Measurements from ENCODE around the gene BOK.

BOK gene

DNA sequence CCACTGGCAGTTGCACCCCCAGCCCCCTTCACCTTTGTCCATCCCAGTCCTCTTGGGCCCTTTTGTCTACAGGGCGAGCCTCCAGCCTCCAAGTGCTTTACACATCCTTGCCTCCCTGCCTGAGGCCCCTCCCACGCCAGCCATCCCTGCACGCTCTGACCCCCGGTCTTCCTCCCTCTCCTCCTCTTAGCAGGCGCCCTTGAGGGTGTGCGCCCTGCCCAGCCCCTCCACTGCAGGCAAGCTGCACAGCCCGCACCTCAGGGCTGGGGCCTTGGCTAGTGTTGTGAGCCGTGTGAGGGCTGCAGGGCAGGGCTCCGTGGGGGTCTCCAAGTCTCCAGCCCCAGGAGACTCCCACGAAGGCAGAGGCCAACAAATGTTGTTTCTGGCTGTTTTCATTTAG, 6.9 kb downstream of the BOK start:
- TF ChIP-seq SIN3A (IDR thresholded peaks at IDR 0.05; ENCODE audit: borderline replicate concordance, insufficient read depth, low read length) (no peak), TAF1 (IDR thresholded peaks at IDR 0.05; ENCODE audit: borderline replicate concordance, insufficient read depth, low read length) (no peak), FOXP2 (optimal IDR thresholded peaks at IDR 0.05; ENCODE audit: borderline replicate concordance, extremely low read depth, extremely low read length, insufficient read depth) (no peak), POLR2AphosphoS5 (IDR thresholded peaks at IDR 0.05; ENCODE audit: low read depth, low read length) (no peak)
- TF ChIP-seq, protein P1, sequence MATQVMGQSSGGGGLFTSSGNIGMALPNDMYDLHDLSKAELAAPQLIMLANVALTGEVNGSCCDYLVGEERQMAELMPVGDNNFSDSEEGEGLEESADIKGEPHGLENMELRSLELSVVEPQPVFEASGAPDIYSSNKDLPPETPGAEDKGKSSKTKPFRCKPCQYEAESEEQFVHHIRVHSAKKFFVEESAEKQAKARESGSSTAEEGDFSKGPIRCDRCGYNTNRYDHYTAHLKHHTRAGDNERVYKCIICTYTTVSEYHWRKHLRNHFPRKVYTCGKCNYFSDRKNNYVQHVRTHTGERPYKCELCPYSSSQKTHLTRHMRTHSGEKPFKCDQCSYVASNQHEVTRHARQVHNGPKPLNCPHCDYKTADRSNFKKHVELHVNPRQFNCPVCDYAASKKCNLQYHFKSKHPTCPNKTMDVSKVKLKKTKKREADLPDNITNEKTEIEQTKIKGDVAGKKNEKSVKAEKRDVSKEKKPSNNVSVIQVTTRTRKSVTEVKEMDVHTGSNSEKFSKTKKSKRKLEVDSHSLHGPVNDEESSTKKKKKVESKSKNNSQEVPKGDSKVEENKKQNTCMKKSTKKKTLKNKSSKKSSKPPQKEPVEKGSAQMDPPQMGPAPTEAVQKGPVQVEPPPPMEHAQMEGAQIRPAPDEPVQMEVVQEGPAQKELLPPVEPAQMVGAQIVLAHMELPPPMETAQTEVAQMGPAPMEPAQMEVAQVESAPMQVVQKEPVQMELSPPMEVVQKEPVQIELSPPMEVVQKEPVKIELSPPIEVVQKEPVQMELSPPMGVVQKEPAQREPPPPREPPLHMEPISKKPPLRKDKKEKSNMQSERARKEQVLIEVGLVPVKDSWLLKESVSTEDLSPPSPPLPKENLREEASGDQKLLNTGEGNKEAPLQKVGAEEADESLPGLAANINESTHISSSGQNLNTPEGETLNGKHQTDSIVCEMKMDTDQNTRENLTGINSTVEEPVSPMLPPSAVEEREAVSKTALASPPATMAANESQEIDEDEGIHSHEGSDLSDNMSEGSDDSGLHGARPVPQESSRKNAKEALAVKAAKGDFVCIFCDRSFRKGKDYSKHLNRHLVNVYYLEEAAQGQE (IDR thresholded peaks at IDR 0.05; ENCODE audit: insufficient read depth in 1 of 2, low read depth in 2 of 2, low read length in 2 of 2): no peak

GRCh38 chr2:241566468-241566867, 7.9 kb downstream of the BOK start:
- TF ChIP-seq POLR2AphosphoS5 (IDR thresholded peaks at IDR 0.05; ENCODE audit: low read depth, low read length) (no peak), FOXP2 (optimal IDR thresholded peaks at IDR 0.05; ENCODE audit: borderline replicate concordance, extremely low read depth, extremely low read length, insufficient read depth) (no peak), TAF1 (IDR thresholded peaks at IDR 0.05; ENCODE audit: borderline replicate concordance, insufficient read depth, low read length) (no peak), SIN3A (IDR thresholded peaks at IDR 0.05; ENCODE audit: borderline replicate concordance, insufficient read depth, low read length) (no peak)
- TF ChIP-seq, protein P1 (IDR thresholded peaks at IDR 0.05; ENCODE audit: insufficient read depth in 1 of 2, low read depth in 2 of 2, low read length in 2 of 2): no peak

GRCh38 chr2:241567776-241568175, 9.2 kb downstream of the BOK start:
- TF ChIP-seq SIN3A (IDR thresholded peaks at IDR 0.05; ENCODE audit: borderline replicate concordance, insufficient read depth, low read length) (no peak), POLR2AphosphoS5 (IDR thresholded peaks at IDR 0.05; ENCODE audit: low read depth, low read length) (no peak), TAF1 (IDR thresholded peaks at IDR 0.05; ENCODE audit: borderline replicate concordance, insufficient read depth, low read length) (no peak), FOXP2 (optimal IDR thresholded peaks at IDR 0.05; ENCODE audit: borderline replicate concordance, extremely low read depth, extremely low read length, insufficient read depth) (no peak)
- TF ChIP-seq, protein P1 (IDR thresholded peaks at IDR 0.05; ENCODE audit: insufficient read depth in 1 of 2, low read depth in 2 of 2, low read length in 2 of 2): no peak

GRCh38 chr2:241568726-241569125, 10.2 kb downstream of the BOK start:
- no peak for TF ChIP-seq POLR2AphosphoS5 (IDR thresholded peaks at IDR 0.05; ENCODE audit: low read depth, low read length)
- TF ChIP-seq, protein P1 (IDR thresholded peaks at IDR 0.05; ENCODE audit: insufficient read depth in 1 of 2, low read depth in 2 of 2, low read length in 2 of 2): no peak
- TF ChIP-seq TAF1 (IDR thresholded peaks at IDR 0.05; ENCODE audit: borderline replicate concordance, insufficient read depth, low read length): no peak
- no peak for TF ChIP-seq SIN3A (IDR thresholded peaks at IDR 0.05; ENCODE audit: borderline replicate concordance, insufficient read depth, low read length)
- no peak for TF ChIP-seq FOXP2 (optimal IDR thresholded peaks at IDR 0.05; ENCODE audit: borderline replicate concordance, extremely low read depth, extremely low read length, insufficient read depth)

- TF ChIP-seq, protein P1 (IDR thresholded peaks at IDR 0.05; ENCODE audit: insufficient read depth in 1 of 2, low read depth in 2 of 2, low read length in 2 of 2): no peak
- no peak for TF ChIP-seq POLR2AphosphoS5 (IDR thresholded peaks at IDR 0.05; ENCODE audit: low read depth, low read length)
- no peak for TF ChIP-seq SIN3A (IDR thresholded peaks at IDR 0.05; ENCODE audit: borderline replicate concordance, insufficient read depth, low read length)
These were observed 11.3 kb downstream of the BOK start for GRCh38 chr2:241569831-241570281.
